NCI-H526 (cell line): Measurements from ENCODE around the gene GRK3.
A peak's percentile ranks its signal among the peaks of the same experiment; 100 is the strongest.
"Not testable (repeated sequence)": the region's sequence is repeated elsewhere in the genome, so short reads cannot be mapped to it uniquely, and the experiment has no call there.

Experiments
- DNase-seq, 2 experiments: peaks; one replicate each; lab custom pipeline; 2025; lab: John Stamatoyannopoulos, UW

The GRK3 gene

DNA sequence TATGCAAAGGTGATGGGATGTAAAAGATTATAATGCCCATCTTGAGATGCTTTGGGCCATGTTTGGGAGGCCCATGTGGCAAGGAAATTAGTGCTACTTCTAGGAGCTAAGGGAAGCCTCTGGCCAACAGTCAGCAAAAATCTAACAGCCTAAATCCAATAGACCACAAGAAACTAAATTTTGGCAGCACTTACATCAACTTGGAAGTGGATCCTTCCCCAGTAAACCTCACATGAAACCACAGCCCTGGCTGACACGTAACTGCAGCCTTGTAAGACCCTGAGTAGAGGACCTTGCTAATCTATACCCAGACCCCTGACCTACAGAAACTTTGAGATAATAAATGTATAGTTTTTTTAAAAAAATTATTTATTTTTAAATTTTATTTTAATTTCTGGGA lies 13.1 kb upstream of the GRK3 start:
- DNase-seq = no peak

DNA sequence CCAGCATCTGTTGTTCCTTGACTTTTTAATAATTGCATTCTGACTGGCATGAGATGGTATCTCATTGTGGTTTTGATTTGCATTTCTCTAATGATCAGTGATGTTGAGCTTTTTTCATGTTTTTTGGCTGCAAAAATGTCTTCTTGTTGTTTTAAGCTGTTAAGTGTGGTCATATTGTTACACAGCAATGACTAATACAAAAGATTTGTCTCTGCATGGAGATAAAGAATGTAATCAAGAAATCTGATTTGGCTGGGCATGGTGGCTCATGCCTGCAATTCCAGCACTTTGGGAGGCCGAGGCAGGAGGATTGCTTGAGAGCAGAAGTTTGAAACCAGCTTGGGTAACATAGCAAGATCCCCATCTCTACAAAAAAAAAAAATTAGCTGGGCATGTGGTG lies 12.1 kb upstream of the GRK3 start:
- DNase-seq = not testable (repeated sequence)

DNA sequence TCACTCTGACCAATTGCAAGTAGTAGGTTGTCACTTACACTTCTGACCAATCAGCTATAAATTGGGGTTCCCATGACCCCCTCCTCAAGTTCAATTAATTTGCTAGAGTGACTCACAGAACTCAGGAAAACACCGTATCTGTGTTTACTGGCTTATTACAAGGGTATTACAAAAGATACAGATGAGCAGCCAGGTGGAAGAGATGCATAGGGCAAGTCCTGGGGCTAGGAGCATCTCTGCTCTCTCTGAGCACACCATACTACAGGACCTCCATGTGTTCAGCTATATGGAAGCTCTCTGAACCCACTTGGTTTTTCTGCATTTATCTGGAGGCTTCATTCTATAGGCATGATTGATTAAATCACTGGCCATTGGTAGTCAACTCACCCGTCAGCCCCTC lies 11.3 kb upstream of the GRK3 start:
- no peak for DNase-seq

DNA sequence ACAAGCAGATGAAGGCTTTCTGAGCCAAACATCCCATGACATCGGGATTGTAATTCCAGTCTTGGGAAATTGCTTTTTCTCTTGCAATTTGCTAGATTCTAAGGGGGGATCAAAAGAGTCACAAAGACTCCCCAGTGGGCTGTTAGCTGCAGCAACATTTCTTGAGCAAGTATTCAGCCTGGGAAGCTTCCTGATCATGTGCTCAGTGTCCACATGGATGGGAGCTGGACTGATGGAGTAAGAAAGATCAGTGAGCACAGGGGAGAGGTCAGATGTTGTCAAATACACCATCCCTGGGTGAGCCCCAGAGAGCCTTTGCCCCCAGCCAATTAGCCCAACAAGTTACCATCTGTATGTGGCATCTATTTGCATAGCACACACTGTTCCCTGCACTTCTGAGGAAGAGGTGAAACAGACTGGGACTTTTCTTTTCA lies 10.2 kb upstream of the GRK3 start:
- DNase-seq = peak in 1 of 2 experiments; percentile 77

DNA sequence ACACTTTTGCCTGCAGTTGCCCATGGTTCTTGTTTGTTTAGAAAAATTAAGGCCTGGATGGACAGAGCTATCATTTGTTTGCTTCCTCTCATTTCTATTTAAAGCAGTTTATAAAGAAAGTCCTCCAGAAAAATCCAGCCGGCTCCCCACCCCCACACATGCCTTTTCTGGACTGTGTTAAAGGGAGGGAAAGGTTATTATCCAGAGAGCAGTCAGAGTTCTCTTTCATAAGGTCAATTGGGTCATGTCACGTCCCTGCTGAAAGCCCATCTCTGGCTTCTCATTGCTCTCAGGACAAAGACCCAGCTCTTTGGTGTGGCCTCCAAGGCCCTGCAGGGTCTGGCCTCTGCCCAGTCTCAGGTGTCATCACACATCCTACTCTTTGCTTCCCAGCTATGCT lies 9.8 kb upstream of the GRK3 start:
- peak in 1 of 2 experiments; percentile 52 for DNase-seq

DNA sequence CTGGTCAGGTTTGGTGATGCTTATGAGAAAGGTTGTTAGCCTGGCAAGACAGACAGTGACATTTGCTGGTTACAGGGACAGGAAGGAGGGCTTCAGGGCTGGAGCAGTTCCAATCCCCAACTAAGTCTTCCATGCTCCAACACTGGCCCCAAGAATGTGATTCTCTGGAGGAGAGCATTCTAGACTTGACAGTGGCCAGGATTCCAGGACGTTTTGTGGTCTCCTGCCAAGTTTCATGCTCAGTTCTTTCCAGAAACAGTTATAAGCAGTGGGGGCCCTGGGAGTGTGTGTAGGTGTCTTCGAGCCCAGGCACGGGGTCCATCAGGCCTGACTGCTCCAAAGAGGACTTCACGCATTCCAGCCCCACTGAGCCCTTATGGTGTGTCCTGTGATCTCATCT lies 8.9 kb upstream of the GRK3 start:
- DNase-seq = no peak

DNA sequence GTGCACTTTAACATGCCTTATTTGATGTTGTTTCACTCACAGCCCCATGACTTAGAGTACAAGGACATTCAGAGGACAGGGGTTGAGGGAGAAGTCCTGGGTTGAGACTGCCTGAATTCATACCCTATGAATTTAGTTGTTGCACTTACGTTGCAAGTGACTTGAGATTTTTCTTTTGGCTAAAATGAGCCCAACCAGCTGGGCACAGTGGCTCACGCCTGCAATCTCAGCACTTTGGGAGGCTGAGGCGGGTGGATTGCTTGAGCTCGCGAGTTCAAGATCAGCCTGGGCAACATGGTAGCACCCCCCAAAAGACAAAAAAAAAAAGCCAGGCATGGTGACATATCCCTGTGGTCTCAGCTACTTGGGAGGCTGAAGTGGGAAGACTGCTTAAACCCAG lies 7.3 kb upstream of the GRK3 start:
- no peak for DNase-seq

DNA sequence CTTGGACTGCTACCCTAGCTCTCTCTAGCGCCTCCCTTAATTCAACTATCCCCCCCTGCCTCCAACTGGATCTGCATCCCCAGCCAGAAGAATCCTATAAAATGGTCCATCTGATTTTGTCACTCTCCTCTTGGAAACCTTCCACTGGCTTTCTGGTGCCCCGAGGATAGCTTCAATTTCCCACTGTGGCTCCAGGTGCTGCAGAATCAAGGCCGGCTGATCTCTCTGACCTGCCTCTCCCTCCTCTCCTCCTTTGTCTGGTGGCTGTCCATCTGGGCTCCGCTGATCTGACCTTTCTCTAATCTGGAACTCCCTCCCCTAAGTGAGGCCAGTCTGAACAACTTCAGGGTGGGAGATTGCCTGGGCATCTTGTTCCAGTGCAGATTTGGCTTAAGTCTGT lies 6.1 kb upstream of the GRK3 start:
- no peak for DNase-seq

DNA sequence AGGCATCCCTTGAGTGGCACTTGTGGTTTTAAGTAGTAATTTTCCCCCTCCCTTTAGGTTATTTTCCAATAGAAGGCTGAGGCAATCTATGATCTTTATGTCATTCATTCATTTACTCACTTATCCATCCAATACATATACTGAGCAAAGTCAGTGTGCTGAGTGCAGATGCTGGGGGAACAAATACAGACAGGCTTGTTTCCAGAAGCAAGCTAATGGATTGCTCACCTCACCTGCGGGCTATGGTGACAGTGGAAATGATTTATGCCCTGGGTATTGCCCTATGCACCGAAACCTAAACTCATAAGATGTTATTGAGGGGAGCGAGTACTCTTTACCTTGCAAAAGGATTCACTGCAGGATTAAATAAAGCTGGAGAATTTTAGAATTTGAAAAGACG lies 4.6 kb upstream of the GRK3 start:
- not testable (repeated sequence) for DNase-seq

DNA sequence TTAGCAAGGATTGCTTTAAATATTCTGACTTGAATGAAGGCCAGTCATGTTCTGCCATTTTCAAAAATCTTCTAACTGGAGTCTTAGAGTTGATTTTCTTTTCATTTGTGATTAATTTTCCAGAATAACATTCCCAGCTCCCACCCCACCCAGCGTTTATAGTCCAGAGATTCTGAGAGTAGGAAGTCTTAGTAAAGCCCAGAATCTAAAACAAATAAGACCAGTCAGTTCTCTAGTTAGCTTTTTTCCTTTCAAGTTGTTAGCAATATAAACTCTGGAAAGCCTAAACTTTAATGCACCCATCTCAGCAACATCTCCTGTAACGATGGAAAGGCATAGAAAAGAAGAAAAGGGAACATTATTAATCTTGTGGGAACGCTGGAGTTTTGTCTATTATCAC lies 3.3 kb upstream of the GRK3 start:
- DNase-seq = not testable (repeated sequence)

DNA sequence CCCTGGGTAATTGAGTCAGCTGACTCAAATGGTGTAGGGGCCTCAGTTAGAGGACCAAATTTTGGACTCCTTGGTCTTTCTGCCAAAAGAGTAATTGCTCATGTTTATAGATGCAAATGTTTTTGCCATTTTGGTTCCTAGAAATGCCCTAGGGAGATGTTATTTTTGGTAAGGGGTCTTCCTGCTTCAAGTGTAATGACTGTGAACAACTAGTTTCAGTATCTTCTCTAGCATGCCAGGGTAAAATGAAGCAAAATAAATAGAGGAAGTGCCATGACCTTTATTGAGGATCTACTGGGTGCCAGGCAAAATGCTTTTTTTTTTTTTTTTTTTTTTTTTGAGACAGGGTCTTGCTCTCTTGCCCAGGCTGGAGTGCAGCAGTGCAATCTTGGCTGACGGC lies 2.5 kb upstream of the GRK3 start:
- DNase-seq = not testable (repeated sequence)

DNA sequence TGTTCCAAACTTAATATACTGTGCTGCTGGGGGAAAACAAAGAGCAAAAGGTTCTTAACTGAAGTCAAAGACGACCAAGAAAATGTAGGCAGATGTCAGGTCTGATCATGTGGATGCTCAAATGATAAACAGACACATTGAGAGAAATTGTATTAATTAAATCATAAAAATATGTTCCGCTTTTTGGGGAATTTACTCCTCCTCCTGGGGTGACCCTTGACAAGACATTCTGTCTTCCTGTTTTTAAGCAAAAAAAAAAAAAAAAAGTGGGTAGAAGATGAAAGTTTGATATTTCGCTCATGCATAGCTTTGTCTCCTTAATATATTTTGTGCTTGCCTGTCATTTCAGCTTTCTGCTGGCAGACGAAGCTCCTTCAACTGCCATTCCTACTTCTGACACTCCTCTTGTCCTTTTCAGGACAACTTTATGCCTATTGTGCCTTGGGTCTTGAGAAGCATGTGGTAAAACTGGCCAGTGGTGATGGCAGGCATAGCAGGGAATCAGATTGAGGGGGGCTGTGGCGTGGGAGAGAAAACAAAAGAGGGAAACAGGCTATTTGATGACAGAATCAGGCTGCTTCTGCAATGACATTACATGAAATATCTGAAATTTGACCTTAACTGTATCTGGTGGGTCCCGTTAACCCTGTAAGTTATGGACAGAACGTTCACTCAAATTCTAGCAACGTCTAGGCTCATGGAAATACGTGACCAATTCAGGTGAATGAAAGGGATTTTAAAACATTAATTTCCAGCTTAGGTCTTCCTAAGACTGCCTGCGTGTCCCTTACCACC lies 1.3 kb upstream of the GRK3 start:
- DNase-seq = not testable (repeated sequence)

DNA sequence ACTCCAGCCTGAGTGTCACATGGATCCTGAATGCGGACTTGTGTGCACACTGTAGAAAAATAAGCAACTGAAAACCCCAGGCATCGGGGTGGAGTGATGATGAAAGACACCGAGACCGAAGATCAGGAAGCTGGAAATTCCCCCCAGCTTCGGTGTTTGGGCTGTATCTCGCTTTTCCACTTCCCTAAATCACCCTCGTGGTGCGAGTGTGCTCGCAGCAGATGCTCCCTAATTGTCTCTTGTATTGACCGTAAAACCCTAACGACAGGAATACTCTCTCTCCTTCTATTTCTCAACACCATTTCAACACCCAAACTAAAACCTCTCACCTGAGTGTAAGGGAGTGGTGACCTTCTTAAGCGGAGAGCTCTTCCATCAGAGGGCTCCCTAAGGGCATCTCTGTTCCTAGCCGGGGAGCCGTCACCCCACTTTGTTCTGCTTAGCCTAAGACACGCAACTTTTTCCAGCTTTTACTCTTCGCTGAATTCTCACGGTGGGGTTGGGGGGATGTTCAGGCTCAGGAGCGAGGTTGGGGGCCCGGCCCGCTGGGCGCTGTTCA lies 635 bp upstream of the GRK3 start:
- DNase-seq = peak in 1 of 2 experiments; percentile 37

DNA sequence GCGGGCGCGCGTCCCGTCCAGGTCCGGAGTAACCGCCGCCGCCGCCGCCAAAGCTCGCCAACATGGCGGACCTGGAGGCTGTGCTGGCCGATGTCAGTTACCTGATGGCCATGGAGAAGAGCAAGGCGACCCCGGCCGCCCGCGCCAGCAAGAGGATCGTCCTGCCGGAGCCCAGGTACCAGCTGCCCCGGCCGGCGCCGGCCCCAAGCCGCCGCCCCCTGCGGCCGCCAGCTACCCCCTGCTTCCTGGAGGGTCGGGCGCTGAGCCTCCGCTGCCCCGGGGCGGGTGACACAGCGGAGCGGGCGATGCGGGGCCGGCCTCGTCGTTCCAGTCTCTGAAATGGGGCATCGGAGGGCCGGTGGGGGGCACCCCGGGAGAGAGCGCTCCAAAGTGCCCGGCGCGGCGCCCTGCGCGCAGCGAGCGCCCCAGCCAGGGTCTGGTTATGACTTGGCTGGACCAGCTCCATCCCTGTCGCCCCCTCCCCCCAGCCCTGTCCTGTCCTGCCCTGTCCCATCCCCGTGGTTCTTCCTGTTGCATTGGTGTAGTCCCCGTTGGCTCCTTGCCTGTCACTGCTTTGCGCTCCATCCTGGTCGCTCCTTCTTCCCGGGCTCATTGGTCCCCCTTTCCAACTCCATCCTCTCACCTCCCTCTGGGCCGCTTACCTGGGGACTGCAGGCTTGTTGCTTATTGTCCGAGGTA lies 653 bp downstream of the GRK3 start:
- peak; percentile 35 to 58 for DNase-seq

DNA sequence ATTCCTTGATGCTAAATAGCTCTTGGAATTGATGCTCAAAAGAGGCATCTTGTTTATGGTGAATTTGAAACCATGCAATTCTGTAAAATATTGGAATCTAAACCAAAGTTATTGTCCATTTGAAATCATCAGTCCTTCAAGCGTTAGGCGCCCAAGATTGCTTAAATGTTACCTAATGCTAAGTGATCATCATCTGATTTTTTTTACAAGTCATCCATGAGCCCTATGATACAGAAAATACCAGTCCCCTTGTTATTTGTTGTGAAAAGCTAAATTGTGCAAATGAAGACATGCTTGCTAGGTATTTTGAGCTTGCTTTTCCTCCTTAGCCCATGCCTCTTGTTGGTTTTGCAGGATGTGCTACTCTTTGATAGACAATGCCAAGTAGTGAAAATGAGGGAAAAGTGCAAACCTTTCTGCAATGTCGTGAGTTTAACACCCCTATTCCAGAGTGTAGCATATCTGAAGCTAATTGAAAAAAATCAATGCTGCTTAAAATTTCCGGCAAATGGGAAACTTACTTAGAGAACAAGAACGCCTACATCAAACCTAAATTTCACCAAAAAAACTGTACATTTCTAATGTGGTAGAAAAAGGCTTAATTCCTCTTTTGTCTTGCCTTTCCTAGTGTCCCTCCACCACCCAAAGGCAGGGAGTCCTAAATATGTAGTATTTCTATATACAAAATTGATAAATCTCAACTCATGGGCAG lies 1.9 kb downstream of the GRK3 start:
- no peak for DNase-seq

DNA sequence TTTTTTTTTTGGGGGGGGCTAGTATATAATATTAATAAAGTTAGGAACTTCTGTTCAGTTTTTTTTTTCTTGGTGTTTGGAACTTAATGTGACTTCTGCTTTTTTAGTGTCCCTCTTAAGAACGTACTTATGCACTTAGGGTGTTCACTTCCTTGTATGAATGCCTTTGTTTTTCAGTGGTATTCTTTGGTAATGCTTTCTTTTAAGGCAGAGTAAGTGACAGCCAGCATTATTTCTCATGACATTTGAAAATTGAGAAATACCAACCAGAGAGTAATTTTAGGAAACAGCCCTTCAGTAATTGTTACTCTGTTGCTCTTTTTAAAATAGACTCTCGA lies 2.4 kb downstream of the GRK3 start:
- DNase-seq = no peak

DNA sequence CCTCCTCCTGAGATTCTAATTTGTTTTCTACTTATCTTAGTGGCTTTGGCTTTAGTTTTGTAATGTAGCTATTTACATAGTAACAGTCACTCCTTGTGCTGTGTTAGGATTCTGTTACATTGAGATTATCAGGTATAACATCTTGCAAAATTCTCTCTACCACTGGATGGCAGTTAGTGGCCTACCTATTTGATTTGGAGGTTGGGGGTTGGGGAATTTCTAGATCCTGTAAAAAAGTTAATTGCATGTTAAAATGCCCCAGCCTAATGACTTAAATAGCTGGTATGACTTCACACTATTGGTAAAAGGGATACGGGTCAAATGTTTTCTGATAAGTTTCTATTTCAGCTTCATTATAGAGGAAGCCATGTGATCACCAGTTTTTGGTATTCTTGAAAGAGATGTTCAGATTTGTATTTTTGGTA lies 2.8 kb downstream of the GRK3 start:
- DNase-seq = peak; percentile 30 to 49

DNA sequence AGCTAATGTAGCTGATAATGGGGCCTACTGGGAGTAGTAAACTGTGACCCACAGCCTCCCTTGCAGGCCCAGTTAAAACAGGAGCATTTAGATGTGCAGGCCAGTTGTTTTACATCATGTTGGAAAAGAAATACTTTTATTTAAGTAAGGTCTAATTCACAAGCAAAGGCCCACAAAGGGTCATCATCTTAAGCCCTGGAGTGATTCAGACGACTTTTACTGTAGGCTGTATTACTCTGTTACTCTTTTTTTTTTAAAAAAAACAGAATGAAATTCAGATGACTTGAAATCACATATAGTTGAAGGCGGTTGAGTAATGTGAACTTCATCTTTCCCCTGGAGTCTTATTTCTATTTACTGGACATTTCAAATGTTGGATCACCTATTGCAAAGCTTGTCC lies 3.6 kb downstream of the GRK3 start:
- DNase-seq = not testable (repeated sequence)

DNA sequence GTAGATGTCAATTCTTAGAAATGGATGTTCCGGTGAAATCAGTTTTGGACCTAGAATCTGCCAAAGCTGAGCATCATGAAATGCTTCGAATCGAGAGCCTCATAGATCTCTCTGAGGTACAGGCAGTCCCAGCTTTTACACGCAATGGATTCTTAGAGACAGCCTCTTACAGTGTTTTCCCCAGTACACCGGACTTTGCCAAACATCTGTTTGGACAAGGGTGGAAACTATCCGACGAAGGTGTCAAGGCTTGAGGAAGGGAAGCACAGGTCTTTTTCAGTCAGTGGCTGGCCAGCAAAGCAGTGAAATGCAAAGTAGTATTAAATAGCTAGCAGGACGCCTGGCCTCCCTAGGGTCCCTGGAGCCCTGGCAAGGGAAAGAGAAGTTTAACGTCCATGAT lies 4.9 kb downstream of the GRK3 start:
- DNase-seq = peak; percentile 55 to 75

DNA sequence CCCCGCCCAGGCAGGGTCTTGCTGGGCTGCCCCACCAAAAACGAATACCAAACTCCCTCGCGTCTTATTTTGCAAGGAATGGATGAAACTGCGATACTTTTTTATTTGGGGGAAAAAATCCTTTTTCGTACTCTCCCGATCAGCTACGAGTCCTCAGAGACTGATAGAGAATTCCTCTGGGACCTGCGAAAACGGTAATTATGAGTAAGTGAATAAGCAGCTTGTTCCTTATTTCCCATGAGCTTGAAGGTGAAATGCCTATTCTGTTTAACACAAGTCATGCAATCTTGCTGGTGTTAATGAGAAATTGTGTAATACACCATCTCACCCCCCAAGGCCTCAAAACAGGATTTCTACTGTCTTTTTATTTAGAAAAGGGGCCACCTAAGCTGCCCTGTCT lies 5.5 kb downstream of the GRK3 start:
- no peak for DNase-seq

DNA sequence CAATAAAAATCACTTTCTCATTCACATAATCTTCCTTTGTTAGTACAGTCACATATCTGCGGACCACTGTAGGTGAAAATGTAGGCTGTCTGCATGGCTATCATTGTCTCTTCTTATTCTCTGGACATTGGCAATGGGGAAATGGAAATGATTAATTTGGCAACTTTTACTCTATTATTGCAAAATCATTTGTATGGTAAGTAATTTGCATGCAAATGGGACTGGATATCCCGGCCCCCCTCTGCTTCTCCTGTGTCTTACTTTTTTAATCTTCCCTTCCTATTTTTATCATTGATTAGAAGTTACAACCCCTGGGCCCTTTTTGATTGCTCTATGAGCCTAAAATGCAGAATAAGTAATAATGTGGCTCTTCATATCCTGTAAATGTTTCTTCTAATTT lies 6.0 kb downstream of the GRK3 start:
- DNase-seq = no peak

DNA sequence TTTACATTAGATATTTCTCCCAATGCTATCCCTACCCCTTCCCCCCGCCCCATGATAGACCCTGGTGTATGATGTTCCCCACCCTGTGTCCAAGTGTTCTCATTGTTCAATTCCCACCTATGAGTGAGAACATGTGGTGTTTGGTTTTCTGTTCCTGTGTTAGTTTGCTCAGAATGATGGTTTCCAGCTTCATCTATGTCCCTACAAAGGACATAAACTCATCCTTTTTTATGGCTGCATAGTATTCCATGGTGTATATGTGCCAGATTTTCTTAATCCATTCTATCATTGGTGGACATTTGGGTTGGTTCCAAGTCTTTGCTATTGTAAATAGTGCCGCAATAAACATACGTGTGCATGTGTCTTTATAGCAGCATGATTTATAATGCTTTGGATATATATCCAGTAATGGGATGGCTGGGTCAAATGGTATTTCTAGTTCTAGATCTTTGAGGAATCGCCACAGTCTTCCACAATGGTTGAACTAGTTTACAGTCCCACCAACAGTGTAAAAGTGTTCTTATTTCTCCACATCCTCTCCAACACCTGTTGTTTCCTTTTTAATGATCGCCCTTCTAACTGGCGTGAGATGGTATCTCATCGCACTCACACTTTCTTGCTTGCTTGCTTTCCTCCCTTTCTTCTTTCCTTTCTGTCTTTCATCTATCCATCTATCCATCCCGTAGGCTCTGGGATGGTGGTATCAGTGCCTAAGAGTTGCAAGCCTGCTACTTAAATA lies 7.7 kb downstream of the GRK3 start:
- DNase-seq = not testable (repeated sequence)
